GM15510 (cell line): ENCODE measurements around the gene C14orf180.

Experiments
- POLR2A ChIP-seq: IDR thresholded peaks from 3 replicates; pipeline ENCODE4 v1.6.1; 2011; ENCODE audit warnings: borderline replicate concordance; ENCODE audit not compliant: insufficient read length; ENCODE audit errors: extremely low read depth

The C14orf180 gene

DNA sequence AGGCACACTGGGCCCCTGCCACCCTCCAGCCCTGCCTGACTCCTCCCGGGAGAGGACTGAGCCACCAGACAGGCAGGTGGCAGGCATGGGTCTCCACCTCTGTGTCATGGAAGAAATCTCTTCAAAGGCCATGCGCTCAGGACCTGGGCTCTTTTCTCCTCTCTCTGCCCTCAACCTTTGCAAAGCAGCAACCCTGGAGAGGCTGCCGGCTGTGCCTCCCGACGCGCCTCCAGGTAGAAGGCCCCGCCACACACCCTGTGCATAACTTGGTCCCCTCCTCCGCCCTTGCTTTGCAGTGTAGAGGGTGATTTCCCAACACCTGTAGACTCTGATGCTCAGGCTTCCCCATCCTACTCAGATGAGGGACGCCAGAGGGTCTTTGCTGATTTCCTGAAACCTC lies 53.2 kb downstream of the C14orf180 start:
- TF ChIP-seq POLR2A, result no peak

DNA sequence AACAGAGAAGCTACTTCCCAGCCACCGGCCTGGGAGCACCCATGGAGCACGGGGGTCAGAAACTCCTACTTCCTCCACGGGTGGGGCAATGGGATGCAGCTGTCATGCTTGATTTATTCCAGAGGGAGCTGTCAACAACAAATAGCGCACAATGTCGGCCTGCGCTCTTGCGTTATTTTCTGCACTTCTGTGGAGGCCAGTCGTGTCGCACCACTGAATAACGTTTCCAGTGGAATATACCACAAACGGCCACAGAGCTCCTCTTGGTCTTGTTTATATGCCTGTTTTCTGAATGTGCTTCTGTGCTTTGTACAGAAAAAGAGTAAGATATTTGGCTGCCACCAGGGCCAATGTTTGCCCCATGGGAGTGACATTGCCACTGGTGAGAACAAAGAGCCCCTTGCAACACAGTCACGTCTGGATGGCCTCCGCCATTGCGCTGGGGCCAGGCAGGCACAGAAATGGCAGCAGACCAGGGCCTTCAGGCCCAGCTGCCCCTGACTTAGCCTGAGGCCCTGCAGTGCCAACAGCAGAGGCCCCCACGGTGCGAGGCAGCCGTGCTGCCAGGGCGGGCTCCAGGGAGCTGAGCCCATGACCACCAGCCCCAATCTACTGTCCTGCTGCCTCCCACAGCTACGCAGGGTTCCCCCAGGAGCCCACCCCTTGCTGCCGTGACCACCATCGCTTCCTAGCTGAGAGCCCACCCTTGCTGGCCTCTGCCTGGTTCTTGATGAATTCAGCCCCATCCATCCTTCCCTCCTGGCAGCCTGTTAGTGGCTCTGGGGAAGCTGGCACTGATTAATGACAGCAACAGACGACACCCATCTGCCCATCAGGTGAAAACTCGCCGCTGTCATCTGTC lies 53.9 kb downstream of the C14orf180 start:
- no peak for TF ChIP-seq POLR2A

DNA sequence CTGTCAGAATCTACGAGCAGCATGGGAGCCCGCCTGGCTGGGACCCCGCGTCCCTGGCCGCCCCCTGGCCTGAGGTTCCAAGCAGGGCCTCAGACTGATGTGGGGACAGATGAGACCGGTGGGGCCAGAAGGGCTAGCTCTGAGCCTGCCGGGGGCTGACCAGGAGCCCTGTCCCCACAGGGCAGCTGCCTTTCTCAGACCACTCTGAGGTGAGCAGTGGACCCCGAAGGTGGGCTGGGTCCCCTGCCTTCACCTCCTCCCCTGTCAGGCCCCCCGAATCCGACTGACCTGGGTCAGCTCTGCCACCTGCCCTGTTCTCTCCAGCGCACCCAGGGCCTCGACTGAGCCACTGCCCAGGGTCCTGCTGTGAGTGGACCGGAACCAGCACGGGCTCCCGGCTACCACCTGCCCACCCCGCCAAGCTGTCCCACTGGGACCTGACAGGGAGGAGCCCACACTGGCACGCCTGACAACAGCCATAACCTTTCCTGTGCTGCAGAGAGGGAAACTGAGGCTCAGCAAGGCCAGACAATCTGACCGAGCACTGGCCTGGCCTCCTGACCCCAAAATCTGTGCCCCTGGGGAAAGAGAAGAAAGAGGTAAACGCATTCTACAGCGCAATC lies 54.7 kb downstream of the C14orf180 start:
- TF ChIP-seq POLR2A, result no peak

DNA sequence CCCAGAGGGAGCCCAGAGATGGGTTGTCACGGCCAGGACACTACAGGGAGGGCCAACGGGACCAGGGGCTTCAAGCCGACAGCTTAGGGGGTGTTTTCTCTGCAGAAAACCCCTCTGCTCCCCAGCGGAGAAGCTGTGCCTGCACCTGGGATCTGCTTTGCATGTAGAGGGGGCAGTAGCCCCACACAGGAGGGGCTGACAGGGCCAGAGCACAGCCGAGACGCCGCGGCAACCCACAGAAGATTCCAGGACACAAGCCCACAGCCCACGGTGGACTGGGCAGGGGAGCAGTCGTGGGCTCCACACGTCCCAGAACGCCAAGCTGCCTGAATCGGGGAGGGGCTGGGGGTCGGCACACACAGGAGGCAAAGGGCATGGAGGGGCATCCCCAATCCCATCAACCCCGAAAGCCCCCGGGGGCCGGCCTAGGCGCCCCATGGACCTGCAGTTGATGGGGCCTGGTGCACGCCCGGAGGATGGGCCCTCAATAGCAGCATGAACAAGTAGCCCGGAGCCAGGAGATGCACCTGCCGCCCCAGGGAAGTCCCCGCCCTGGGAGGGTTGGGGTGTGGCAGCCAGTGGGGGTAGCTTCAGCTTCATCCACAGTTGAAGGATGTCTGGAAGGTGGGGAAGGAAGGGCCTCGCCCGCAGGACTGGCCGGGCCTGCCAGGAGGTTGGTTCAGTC lies 55.5 kb downstream of the C14orf180 start:
- no peak for TF ChIP-seq POLR2A

DNA sequence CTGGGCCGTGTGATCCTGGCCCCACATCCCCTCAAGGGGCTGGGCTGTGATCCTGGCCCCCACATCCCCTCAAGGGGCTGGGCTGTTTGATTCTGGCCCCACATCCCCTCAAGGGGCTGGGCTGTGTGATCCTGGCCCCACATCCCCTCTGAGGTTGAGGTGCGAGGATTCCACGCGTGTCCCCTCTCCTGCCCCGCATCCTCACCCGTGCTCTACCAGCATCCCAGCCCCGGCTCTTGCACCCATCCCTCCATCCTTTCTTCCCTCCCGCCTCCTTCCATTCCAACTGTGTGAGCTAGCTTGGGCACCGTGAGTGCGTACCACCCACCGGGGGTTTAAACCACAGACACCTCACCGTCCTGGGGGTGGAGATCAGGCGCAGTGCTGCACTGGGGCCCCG lies 56.2 kb downstream of the C14orf180 start:
- no peak for TF ChIP-seq POLR2A

DNA sequence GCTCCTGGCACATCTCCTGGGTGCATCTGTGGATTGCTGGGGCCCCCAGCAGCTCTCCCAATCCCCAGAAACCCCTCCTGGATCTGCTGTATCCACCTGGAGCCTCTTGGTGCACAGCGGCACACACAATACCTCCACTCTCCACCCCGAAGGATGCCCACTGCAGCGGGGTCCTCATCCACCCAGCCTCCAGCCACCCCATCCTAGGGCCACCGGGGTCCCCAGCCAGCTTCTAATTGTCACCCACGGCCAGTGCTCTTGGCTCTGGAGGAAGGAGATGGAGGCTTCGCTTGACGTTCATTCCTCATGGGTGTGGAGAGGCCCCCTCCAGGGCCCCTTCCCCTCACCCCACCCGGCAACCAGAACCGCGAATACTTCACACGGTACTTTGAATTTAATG lies 56.6 kb downstream of the C14orf180 start:
- TF ChIP-seq POLR2A, result no peak

DNA sequence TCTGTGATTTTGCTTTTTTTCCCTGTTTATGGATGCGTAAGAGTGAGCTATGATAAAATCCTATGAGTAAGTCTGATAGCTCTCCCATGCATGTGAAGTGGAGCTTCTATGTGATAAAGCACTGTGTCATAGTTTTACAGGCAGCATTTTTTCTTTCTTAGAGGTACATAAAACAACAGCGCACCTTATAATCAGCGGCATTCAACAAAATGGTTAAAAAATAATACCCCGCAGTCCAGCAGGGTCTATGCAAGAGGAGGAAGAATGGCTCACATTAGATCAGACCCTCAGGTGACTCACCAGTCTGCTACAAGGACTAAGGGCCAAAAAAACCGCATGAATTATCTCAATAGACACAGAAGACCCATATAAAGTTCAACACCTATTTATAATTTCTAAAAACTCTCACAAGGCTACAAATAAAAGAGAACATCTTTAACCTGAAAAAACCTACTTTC lies 58.0 kb downstream of the C14orf180 start:
- no peak for TF ChIP-seq POLR2A

DNA sequence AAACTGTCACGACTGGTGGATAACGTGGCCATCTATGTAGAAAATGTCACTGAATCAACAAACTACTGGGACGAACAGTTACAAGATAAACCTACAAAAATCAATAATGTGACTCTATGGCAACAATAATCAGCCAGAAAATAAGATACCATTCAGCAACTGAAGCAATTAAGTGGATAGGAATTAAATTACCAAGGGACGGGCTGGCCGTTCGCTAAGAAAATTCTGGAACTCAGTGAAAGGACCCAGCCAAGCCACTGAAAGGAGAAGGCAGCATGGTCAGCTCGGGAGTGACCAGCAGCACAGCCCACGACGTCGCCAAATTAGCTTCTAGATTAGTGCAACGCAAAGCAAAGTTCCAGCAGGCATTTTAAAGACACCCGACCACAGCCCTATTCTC lies 58.6 kb downstream of the C14orf180 start:
- no peak for TF ChIP-seq POLR2A

DNA sequence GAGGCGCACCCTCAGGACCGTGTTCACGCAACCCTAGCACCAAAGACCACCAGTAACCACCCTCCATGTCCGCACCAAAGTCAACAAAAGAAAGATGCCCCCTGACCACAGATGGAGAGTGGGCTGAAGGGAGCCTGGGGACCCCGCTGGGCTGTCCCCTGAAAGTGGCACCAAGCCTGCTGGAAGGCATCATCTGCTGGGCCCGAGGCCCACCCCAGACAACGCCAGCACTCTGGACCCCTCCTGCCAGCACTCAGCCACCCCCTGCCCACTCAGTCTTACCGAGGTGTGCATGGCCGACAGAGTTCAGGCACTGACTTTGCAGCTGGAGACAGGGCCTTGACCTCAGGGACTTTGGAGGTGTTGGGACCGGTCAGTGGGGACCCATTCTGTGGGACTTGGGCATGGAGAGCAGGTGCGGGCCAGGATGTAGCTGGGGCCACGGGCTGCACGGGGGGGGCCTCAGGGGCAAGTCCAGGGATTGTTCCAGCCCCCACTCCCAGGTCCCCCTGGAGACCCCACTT lies 59.4 kb downstream of the C14orf180 start:
- no peak for TF ChIP-seq POLR2A

DNA sequence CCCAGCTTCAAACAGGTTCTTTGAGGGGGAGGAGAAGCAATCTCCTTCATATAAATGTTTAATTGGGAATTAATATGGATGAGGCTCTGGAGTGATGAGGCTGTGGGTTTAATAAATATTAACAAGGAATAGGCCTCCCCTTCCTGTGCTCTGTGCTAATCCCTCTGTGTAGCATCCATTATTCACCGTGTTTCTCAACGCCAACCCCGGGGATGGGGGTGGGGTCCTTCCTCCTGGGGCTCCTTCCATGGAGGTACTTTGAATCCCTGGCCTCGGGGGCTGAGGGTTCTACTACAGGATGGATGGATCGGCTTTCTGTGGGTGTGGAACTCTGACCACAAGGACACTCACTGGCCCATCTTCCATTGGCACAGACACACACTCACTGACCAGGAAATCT lies 59.9 kb downstream of the C14orf180 start:
- TF ChIP-seq POLR2A, result no peak
